DMS 273 (cell line): ENCODE measurements around the gene ZNF140.

Source experiments
- DNase-seq: peaks from one replicate; lab custom pipeline; 2025; ENCODE audit not compliant: unreplicated experiment; lab: John Stamatoyannopoulos, UW

Gene ZNF140

DNA sequence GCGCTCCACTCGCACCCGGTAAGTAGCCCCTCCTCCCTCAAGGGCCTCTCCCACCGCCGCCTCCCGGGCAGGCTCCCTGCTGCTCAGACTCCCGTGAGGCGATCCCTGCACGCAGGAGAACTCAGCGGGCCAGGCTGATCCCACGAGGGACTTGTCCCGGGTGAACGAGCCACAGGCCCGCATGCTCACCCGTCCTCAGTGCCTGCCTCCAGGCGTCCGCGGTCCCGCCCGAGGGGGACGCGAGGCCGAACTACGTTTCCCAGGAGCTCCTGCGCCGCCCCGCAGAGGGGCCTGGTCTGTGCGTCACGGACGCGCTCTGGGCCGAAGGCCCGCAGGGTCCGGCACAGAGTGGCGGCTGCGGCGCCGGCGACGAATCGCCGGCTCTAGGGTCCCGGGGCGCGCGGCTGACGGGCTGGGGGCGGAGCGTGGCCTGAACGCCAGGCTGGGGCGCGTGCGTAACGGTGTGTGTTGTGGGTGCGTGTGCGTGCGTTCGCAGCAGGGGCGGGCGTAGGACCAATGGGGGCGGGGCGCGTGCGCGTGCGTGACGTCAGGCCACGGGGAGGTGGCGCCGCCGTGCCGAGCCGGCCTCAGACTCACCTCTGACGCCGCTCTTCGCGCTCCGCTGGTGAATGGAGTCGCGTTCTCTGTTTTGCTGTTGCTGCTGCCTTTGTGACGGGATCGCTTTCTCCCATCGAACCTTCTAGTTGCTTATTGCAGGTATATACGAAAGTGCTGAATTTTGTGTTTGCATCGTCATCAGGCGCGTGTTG is 49.5 kb downstream of the ZNF140 start, which contains the start of the genes ZNF10 and ZNF891:
Gene ZNF10, plus strand, starts transcription at position 590 of the 770 bp plus-strand sequence. CDS start 13,866 bp downstream, outside the sequence.
Gene ZNF891, minus strand, starts transcription at position 237 of the 770 bp plus-strand sequence. CDS start 8,356 bp downstream, outside the sequence.
- DNase-seq, result peak; percentile 96

DNA sequence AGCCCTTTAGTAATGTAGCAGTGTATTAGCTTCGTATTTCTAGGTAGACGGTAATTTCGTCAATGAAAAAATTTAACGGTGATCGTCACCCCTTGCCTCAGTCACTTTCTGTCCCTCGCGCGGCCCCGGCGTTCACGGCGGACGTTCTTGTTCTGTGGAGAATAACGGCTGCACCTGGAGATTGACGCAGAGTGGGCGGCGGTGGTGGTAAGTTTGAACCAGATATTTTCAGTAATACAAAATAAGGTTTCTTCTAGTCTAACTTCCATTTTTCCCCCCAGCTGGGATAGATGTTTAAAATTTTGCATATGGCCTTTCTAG is 50.0 kb downstream of the ZNF140 start:
- peak; percentile 57 for DNase-seq

DNA sequence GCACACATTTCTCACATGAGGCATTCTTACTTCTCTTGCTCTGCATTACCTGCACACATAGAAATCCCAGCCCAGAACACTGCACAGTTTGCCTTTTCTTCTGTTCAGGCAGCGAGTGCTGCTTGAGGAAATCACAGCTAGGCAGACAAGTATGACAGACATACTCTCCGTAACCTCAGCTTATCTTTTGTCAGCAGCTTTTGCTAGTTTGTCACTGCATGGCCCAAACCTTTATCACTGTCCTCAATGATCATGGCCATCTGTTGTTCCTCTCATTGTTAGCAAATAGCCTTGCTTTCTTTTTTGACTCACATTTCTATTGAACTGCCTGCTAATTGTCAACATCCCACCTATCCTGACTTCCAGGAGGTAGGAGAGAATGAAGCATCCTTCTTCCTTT is 55.0 kb downstream of the ZNF140 start:
- DNase-seq, result no peak

DNA sequence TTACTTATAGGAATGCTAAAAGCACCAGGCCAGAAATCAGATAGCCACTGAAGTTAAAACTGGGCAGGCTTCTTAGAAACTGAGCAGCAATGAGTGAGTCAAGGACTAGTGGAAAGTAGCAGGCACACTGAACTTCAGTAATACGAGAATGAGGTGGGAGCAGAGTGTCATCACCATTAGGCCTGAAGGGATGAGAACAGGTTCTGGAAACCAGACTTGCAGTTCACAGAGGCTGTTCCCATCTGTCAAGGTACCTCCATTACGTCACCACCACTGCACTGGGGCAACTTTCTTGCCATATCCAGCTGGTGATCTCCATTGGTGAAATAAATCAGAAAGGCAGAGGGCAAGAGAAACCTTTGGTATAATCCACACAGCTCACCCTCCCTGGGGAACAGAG is 65.3 kb downstream of the ZNF140 start:
- peak; percentile 8 for DNase-seq

DNA sequence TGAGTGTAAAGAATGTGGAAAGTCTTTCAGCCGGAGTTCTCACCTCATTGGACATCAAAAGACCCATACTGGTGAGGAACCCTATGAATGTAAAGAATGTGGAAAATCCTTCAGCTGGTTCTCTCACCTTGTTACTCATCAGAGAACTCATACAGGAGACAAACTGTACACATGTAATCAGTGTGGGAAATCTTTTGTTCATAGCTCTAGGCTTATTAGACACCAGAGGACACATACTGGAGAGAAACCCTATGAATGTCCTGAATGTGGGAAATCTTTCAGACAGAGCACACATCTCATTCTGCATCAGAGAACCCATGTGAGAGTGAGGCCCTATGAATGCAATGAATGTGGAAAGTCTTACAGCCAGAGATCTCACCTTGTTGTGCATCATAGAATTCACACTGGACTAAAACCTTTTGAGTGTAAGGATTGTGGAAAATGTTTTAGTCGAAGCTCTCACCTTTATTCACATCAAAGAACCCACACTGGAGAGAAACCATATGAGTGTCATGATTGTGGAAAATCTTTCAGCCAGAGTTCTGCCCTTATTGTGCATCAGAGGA is 75.5 kb downstream of the ZNF140 start:
- no peak for DNase-seq
